Left lung (tissue), 10 donors: ENCODE results near the gene P2RY14. TPM values are rescaled to one million over a fixed set of nuclear protein-coding genes. Genes with fewer than 3 reads are reported as not detected.

ENCODE experiments used
- ATAC-seq: fragments of 200-7000 bp; cut with Tn5 transposase; one replicate; pipeline ENCODE4 v1.9.1; 2020; ENCODE audit warnings: moderate library complexity
- DNase-seq, 4 donors: peaks; one replicate each; pipeline ENCODE4 v3.0.0-alpha.2; 2013 to 2020
- H3K27ac ChIP-seq, 2 donors: fragments of 200-600 bp; sonication (generic) in 1 of 2; one replicate each; pipeline versions ENCODE4 v1.5.0 to v1.8.0; 2020 to 2021
- H3K27me3 ChIP-seq, 2 donors: fragments of 200-600 bp; sonication (generic) in 1 of 2; one replicate each; pipeline versions ENCODE4 v1.5.0 to v1.8.0; 2020 to 2021
- H3K36me3 ChIP-seq, 2 donors: fragments of 200-600 bp; sonication (generic) in 1 of 2; one replicate each; pipeline versions ENCODE4 v1.5.0 to v1.8.0; 2020 to 2021
- H3K4me1 ChIP-seq, 2 donors: fragments of 200-600 bp; one replicate each; pipeline ENCODE4 v1.8.0; 2021
- H3K4me3 ChIP-seq, 2 donors: fragments of 200-600 bp; sonication (generic) in 1 of 2; one replicate each; pipeline versions ENCODE4 v1.5.0 to v1.8.0; 2020 to 2021; ENCODE audit warnings: mild to moderate bottlenecking in 1 of 2
- H3K9me3 ChIP-seq, 2 donors: fragments of 200-600 bp; sonication (generic) in 1 of 2; one replicate each; pipeline versions ENCODE4 v1.5.0 to v1.8.0; 2020 to 2021
- intact Hi-C, 2 donors: fragments of 100-400 bp; cut with DNase I; formaldehyde crosslinking; loops; one replicate each; pipeline versions ENCODE4 v1.11.2 to v1.14.2; 2022
- polyA plus RNA-seq, 6 donors: library from polyadenylated mRNA; unstranded; fragments of 120-200 nt; gene quantifications; one replicate each; pipeline ENCODE4 v1.2.1, GENCODE V29; 2013; ENCODE audit not compliant: insufficient read length in 6 of 6
- total RNA-seq, 2 donors: library from RNA; stranded (reverse); fragmentation: NEBNext Ultra II Directional; extraction: Animal tissue kit (Norgen Biotek cat#: 25700); gene quantifications; one replicate each; pipeline ENCODE4 v1.2.1, GENCODE V29; 2021
- TF ChIP-seq, protein P1 (sequence below), 2 donors: fragments of 200-600 bp; sonication (generic) in 1 of 2; IDR thresholded peaks; one replicate each; pipeline versions ENCODE4 v1.5.0 to v1.8.0; 2021; ENCODE audit warnings: antibody characterized with exemption in 2 of 2
- donor health status: DM: no; HTN: yes; CAD: no.
- donor health status: DM: no; HTN: no; CAD: no.

P2RY14 gene
- total and polyA plus RNA-seq, 8 donors, result 2.4 to 6.4 (median 4.3) TPM

DNA sequence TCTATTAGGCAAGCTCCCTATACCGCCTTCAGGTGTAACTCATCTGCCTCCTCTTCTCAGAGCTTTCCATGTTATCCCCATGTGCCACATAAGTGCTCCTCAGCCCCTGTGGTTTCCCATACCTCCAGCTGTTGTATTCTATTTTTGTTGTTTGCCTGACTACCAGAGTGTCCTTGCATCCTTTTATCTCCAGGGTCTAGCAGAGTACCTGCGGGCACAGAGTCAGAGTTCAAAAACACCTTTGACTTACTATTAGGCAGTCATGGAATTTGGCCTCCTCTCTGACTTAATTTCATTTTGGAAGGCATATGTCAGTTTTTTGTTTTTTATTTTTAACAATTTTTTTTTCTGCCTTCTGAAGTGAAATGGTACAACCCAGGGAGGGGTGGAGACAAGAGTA is 31.2 kb upstream of the P2RY14 start:
- no peaks in the 10 kb centered on the region for H3K36me3 ChIP-seq
- H3K27me3 ChIP-seq, result no peaks in the 10 kb centered on the region
- intact Hi-C loops, result no loop called here
- TF ChIP-seq, protein P1, sequence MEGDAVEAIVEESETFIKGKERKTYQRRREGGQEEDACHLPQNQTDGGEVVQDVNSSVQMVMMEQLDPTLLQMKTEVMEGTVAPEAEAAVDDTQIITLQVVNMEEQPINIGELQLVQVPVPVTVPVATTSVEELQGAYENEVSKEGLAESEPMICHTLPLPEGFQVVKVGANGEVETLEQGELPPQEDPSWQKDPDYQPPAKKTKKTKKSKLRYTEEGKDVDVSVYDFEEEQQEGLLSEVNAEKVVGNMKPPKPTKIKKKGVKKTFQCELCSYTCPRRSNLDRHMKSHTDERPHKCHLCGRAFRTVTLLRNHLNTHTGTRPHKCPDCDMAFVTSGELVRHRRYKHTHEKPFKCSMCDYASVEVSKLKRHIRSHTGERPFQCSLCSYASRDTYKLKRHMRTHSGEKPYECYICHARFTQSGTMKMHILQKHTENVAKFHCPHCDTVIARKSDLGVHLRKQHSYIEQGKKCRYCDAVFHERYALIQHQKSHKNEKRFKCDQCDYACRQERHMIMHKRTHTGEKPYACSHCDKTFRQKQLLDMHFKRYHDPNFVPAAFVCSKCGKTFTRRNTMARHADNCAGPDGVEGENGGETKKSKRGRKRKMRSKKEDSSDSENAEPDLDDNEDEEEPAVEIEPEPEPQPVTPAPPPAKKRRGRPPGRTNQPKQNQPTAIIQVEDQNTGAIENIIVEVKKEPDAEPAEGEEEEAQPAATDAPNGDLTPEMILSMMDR (IDR thresholded peaks at IDR 0.05), result no peak
- peaks cover 0 to 2% of the 10 kb centered on the region in 2 donors for H3K4me1 ChIP-seq
- H3K9me3 ChIP-seq, result no peaks in the 10 kb centered on the region
- no peak overlapping the region for H3K27ac ChIP-seq
- H3K4me3 ChIP-seq, result no peak overlapping the region
- DNase-seq, result no peak
- ATAC-seq, result no peak

DNA sequence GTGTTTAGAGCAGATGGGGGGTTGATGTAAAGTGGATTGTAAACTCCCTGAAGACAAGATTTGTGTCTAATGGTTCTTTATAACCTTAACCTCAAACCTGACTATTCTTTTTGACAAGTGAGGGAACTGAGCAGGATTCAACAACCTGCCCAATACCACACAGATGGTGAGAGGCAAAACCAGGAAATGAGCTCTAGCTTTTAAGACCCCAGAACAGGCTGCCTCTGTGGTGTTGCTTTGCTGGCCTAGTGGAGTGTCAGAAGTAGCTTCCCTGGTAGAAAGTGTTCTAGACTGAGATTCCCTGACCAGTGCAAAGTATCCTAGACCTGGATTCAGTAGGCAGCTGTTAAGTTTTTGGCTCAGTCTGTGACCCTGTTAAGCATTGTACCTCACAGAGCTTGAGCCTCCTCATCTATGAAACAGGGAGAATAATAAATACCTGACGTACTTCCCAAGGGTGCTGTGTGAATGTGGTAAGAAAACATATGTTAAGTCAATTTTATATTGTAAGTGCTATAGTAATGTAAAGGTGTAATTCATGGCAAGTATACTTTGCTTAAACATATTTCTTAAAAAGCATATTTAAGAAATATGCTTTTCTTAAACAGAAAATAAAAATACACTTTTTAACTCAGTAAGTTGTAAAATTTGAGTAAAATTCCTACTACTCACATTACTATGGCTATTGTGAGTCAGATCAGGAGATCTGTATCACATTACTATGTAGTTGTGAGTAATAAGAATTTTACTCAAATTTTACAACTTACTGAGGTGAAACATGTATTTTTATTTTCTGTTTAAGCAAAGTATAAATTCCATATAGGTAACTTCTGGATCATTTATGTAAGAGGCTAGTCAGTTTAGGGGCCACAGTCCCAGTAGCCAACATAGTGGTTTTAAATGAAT is 29.5 kb upstream of the P2RY14 start:
- Histone ChIP-seq H3K4me3 (no peak overlapping the region), H3K9me3 (no peaks in the 10 kb centered on the region), H3K4me1 (peaks cover 0 to 2% of the 10 kb centered on the region in 2 donors), H3K36me3 (no peaks in the 10 kb centered on the region), H3K27ac (no peak overlapping the region), H3K27me3 (no peaks in the 10 kb centered on the region)
- ATAC-seq (no peak), DNase-seq (no peak)
- intact Hi-C loops, result no loop called here
- TF ChIP-seq, protein P1 (IDR thresholded peaks at IDR 0.05), result no peak

DNA sequence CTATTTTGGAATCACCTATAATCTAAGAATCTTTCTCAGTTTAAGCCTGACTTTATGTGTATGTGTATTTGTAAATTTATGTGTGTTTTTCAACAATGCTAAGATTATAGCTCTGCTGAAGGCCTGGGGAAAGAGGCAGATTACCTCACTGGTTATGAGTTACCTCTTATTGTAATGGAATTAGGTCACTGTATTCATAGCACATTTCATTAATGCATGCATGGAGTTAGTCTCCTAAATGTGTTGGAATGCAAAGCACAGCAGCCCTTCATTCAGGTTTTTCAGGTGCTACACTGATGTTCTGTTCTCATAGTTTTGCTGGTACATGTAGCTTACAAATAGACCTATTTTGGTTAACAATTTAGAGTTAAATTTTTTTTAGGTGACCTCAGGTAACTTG is 28.8 kb upstream of the P2RY14 start:
- Histone ChIP-seq H3K36me3 (no peaks in the 10 kb centered on the region), H3K4me1 (peaks cover 0 to 2% of the 10 kb centered on the region in 2 donors), H3K27me3 (no peaks in the 10 kb centered on the region), H3K4me3 (no peak overlapping the region), H3K27ac (no peak overlapping the region), H3K9me3 (no peaks in the 10 kb centered on the region)
- TF ChIP-seq, protein P1 (IDR thresholded peaks at IDR 0.05), result no peak
- DNase-seq (no peak), ATAC-seq (no peak)
- intact Hi-C loops, result no loop called here

DNA sequence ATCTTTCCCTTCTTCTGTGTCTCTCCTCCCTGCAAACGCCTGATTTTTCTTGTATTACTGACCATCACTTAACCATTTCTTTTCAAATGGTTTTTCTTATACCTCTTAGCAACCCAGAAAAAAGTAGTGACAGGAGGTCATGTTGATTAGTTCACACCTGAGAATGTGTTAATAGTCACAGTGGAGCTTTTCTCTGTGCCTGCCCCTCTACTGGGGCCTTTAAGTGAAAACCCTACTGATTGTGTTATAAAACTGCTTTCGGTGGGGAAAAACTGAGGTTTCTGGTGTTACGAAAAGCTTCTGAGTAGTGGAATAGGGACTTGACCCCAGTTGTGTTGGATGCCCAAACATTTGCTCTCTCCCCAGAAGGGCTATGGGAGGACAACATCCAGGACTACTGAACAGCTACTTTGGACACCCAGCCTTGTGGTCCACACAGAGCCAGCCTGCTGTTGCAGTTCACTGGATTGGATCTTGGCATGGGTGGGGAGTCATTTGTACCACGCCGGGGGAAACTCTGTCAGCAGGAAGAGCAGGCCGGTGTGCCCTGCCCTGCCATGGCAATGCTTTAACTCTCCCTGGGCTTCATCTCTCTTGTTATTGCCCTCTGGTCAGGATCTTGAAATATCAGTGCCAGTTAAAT is 27.9 kb upstream of the P2RY14 start:
- Histone ChIP-seq H3K9me3 (no peaks in the 10 kb centered on the region), H3K27ac (no peak overlapping the region), H3K4me3 (no peak overlapping the region), H3K4me1 (peaks cover 0 to 2% of the 10 kb centered on the region in 2 donors), H3K27me3 (no peaks in the 10 kb centered on the region), H3K36me3 (no peaks in the 10 kb centered on the region)
- DNase-seq, result no peak
- no peak for ATAC-seq
- intact Hi-C loops, result no loop called here
- TF ChIP-seq, protein P1 (IDR thresholded peaks at IDR 0.05), result no peak

DNA sequence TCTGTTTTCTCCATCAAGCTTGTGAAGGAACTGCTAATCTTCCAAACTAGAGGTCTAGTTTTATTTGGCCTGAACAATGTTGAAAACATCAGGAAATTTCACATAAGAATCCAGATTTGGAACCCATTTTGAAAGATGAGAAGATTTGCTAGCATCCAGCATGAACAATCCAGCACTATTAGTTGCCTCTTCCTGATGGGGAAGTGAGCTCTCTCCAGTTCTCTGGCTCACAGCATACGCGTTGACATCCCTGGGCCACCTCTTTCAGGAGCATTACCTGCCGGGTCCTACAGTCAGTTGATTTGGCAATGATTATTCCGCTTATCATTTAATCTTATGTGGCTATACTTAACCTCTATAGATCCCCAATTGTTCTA is 27.4 kb upstream of the P2RY14 start:
- DNase-seq (no peak), ATAC-seq (no peak)
- Histone ChIP-seq H3K27ac (no peak overlapping the region), H3K9me3 (no peaks in the 10 kb centered on the region), H3K4me3 (no peak overlapping the region), H3K4me1 (peaks cover 0 to 2% of the 10 kb centered on the region in 2 donors), H3K36me3 (no peaks in the 10 kb centered on the region), H3K27me3 (no peaks in the 10 kb centered on the region)
- TF ChIP-seq, protein P1 (IDR thresholded peaks at IDR 0.05), result no peak
- intact Hi-C loops, result no loop called here
